ENCODE results near the gene GLTP. TPM values are rescaled to one million over a fixed set of nuclear protein-coding genes. Genes with fewer than 3 reads are reported as not detected.
"Not testable (repeated sequence)": the region's sequence is repeated elsewhere in the genome, so short reads cannot be mapped to it uniquely, and the experiment has no call there.

Gene GLTP
- total RNA-seq, 1 donor from 2014 or later: 210 TPM

- Histone ChIP-seq H3K36me3 (ENCODE audit: control insufficient read depth, insufficient read depth, low read length) (peaks cover 20% of the 10 kb centered on the region), H3K27me3 (ENCODE audit: control insufficient read depth, insufficient read depth, low read length) (no peaks in the 10 kb centered on the region), H3K4me3 (ENCODE audit: low read depth, low read length) (no peak overlapping the region)
- no peak for TF ChIP-seq CTCF (IDR thresholded peaks at IDR 0.05; ENCODE audit: insufficient read depth, low read length, severe bottlenecking)
- no peak for DNase-seq (ENCODE audit: low read depth)
- no peak for FAIRE-seq
Observed at GRCh38 chr12:109861689-109862314, 18.5 kb downstream of the GLTP start.

DNA sequence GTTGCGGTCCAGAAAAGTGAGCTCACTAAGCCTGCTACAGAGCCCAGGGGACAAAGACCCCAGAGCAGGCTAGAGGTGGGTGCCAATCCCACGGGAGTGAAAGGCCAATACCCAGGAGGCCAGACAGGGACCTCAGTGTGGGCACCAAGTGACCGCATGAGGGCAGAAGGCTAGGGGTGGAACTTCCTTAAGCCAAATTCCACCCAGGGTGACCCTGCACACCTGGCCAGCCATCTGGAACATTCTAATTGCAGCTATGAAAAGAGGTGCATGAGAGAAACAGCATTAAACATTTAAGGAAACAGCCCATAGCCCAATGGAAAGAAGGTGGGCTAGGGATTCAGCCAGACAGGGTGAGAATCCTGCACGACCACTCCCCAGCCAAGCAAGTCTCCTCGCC lies 19.4 kb downstream of the GLTP start:
- DNase-seq (ENCODE audit: low read depth): no peak
- FAIRE-seq: no peak
- H3K27me3 ChIP-seq (ENCODE audit: control insufficient read depth, insufficient read depth, low read length): no peaks in the 10 kb centered on the region
- TF ChIP-seq CTCF (IDR thresholded peaks at IDR 0.05; ENCODE audit: insufficient read depth, low read length, severe bottlenecking): no peak
- H3K4me3 ChIP-seq (ENCODE audit: low read depth, low read length): no peak overlapping the region
- H3K36me3 ChIP-seq (ENCODE audit: control insufficient read depth, insufficient read depth, low read length): peaks cover 24% of the 10 kb centered on the region

GRCh38 chr12:109858764-109859163 lies 21.6 kb downstream of the GLTP start:
- FAIRE-seq: no peak
- H3K36me3 ChIP-seq (ENCODE audit: control insufficient read depth, insufficient read depth, low read length): peaks cover 30% of the 10 kb centered on the region
- no peak for DNase-seq (ENCODE audit: low read depth)
- no peak for TF ChIP-seq CTCF (IDR thresholded peaks at IDR 0.05; ENCODE audit: insufficient read depth, low read length, severe bottlenecking)
- H3K4me3 ChIP-seq (ENCODE audit: low read depth, low read length): no peak overlapping the region
- H3K27me3 ChIP-seq (ENCODE audit: control insufficient read depth, insufficient read depth, low read length): no peaks in the 10 kb centered on the region

DNA sequence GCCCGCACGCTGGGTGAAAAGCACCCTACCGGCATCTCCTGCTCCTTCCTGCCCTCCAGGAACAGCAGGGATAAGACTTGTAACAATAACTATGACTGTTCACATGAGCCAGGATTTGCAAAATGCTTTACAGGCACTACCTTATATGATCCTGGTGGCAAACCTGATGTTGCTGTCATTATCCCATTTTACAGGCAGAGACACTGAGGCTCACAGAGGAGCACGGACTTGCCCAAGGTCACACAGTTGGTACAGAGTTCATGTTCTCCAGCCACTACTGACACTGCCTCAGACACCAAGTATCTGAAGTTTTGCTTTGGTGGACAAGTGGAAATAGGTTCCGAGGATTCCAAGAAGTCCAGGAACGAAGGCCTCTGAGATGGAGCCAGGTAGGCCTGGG lies 22.6 kb downstream of the GLTP start:
- no peak for TF ChIP-seq CTCF (IDR thresholded peaks at IDR 0.05; ENCODE audit: insufficient read depth, low read length, severe bottlenecking)
- Histone ChIP-seq H3K4me3 (ENCODE audit: low read depth, low read length) (no peak overlapping the region), H3K27me3 (ENCODE audit: control insufficient read depth, insufficient read depth, low read length) (no peaks in the 10 kb centered on the region), H3K36me3 (ENCODE audit: control insufficient read depth, insufficient read depth, low read length) (peaks cover 32% of the 10 kb centered on the region)
- no peak for FAIRE-seq
- no peak for DNase-seq (ENCODE audit: low read depth)

- no peak for TF ChIP-seq CTCF (IDR thresholded peaks at IDR 0.05; ENCODE audit: insufficient read depth, low read length, severe bottlenecking)
- peaks cover 29% of the 10 kb centered on the region for H3K36me3 ChIP-seq (ENCODE audit: control insufficient read depth, insufficient read depth, low read length)
- DNase-seq (ENCODE audit: low read depth) (no peak), FAIRE-seq (no peak)
- H3K27me3 ChIP-seq (ENCODE audit: control insufficient read depth, insufficient read depth, low read length): no peaks in the 10 kb centered on the region
- no peak overlapping the region for H3K4me3 ChIP-seq (ENCODE audit: low read depth, low read length)
Observed at GRCh38 chr12:109855377-109855776, 25.0 kb downstream of the GLTP start.

- not testable (repeated sequence) for H3K4me3 ChIP-seq (ENCODE audit: low read depth, low read length); H3K27me3 ChIP-seq (ENCODE audit: control insufficient read depth, insufficient read depth, low read length); FAIRE-seq; DNase-seq (ENCODE audit: low read depth); H3K36me3 ChIP-seq (ENCODE audit: control insufficient read depth, insufficient read depth, low read length)
Observed at GRCh38 chr12:109850518-109850917, 29.8 kb downstream of the GLTP start.

Measured in bronchial epithelial cell (primary cell).